K562 (cell line): ENCODE results near the gene ALDH1A2. TPM values are rescaled to one million over a fixed set of nuclear protein-coding genes. Genes with fewer than 3 reads are reported as not detected.

ENCODE experiments used
- ATAC-seq: fragments of 200-7000 bp; cut with Tn5 transposase; 3 replicates; pipeline ENCODE4 v1.9.1; 2020; ENCODE audit warnings: moderate library complexity
- BruUV-seq: library from RNA; stranded (reverse); fragments of 400-500 nt; replicated peaks from 2 replicates; lab custom pipeline; 2021; lab: Mats Ljungman, UMichigan
- CTCF ChIA-PET: fragments of 300-600 bp; formaldehyde crosslinking; extraction: SDS; loops from one replicate; lab custom pipeline; 2021; ENCODE audit warnings: low intra/inter-chr PET ratio; lab: Yijun Ruan, JAX
- POLR2A ChIA-PET: fragments of 300-600, 350-650 bp; sonication (Branson Sonifier 250); formaldehyde crosslinking; extraction: SDS; loops from one replicate; lab custom pipeline; 2021; ENCODE audit warnings: antibody characterized with exemption, inconsistent platforms; lab: Yijun Ruan, JAX
- DNase-seq, 4 experiments: peaks; one replicate each; pipeline versions ENCODE4 v3.0.0 to v3.0.0-alpha.2; 2011 to 2018; ENCODE audit warnings: low spot score in 3 of 4, mixed read lengths in 3 of 4; ENCODE audit errors: extremely low read depth in 1 of 4
- FAIRE-seq: peaks from 2 replicates; lab custom pipeline; 2011; peaks lifted over from hg19 to GRCh38; lab: Jason Lieb, UNC
- H2AFZ ChIP-seq: 2 replicates; pipeline ENCODE4 v1.6.0; 2011; ENCODE audit warnings: low read depth, low read length, control low read depth, inconsistent platforms
- H3K27ac ChIP-seq: fragments of 200-600 bp; 3 replicates; pipeline ENCODE4 v1.8.0; 2011; ENCODE audit warnings: low read depth, mild to moderate bottlenecking, control low read depth, inconsistent platforms, low read length, moderate library complexity, mixed read lengths; ENCODE audit errors: extremely low read depth
- H3K27me3 ChIP-seq, 2 experiments: fragments of 300-600 bp in 1 of 2; 2 replicates in 1 of 2; 3 replicates in 1 of 2; pipeline versions ENCODE4 v1.6.0 to v1.8.0; 2011; ENCODE audit warnings: inconsistent platforms in 2 of 2, low read length in 2 of 2, mild to moderate bottlenecking in 1 of 2, mixed read lengths in 1 of 2, moderate library complexity in 1 of 2; ENCODE audit not compliant: control insufficient read depth in 2 of 2, insufficient read depth in 2 of 2
- H3K36me3 ChIP-seq: fragments of 300-600 bp; 3 replicates; pipeline ENCODE4 v1.8.0; 2011; ENCODE audit warnings: mild to moderate bottlenecking, low read length, inconsistent platforms; ENCODE audit not compliant: control insufficient read depth, insufficient read depth
- H3K4me1 ChIP-seq, 2 experiments: fragments of 200-600 bp in 1 of 2; replicated peaks in 1 of 2; 2 replicates in 1 of 2; 3 replicates in 1 of 2; pipeline versions ENCODE4 v1.5.1 to v1.8.0; 2011; ENCODE audit warnings: inconsistent platforms in 2 of 2, low read length in 2 of 2, mild to moderate bottlenecking in 1 of 2, mixed read lengths in 1 of 2, moderate library complexity in 1 of 2; ENCODE audit not compliant: control insufficient read depth in 2 of 2, insufficient read depth in 2 of 2
- H3K4me2 ChIP-seq: 2 replicates; pipeline ENCODE4 v1.6.1; 2011; ENCODE audit warnings: low read length, control low read depth, inconsistent platforms, mixed read lengths; ENCODE audit not compliant: insufficient read depth
- H3K4me3 ChIP-seq: fragments of 200-600 bp; sonication (generic), shearing (Covaris generic); 2 replicates; pipeline ENCODE4 v1.5.1; 2016; ENCODE audit warnings: control low read depth, inconsistent platforms
- H3K79me2 ChIP-seq: fragments of 200-600 bp; 3 replicates; pipeline ENCODE4 v1.8.0; 2011; ENCODE audit warnings: low read length, inconsistent platforms; ENCODE audit not compliant: control insufficient read depth, insufficient read depth
- H3K9ac ChIP-seq, 2 experiments: 2 replicates each; pipeline versions ENCODE4 v1.6.0 to v1.6.1; 2011; ENCODE audit warnings: low read depth in 2 of 2, low read length in 2 of 2, control low read depth in 1 of 2, inconsistent platforms in 1 of 2, mild to moderate bottlenecking in 1 of 2, mixed read lengths in 1 of 2; ENCODE audit not compliant: insufficient read depth in 1 of 2
- H3K9me1 ChIP-seq: one replicate; pipeline ENCODE4 v1.6.0; 2011; ENCODE audit warnings: inconsistent platforms, mild to moderate bottlenecking, low read length, moderate library complexity; ENCODE audit not compliant: control insufficient read depth, insufficient read depth
- H3K9me3 ChIP-seq: replicated peaks from 2 replicates; pipeline ENCODE4 v1.5.1; 2011; ENCODE audit warnings: low read depth, low read length, inconsistent platforms; ENCODE audit not compliant: control insufficient read depth, insufficient read depth
- H4K20me1 ChIP-seq: replicated peaks from 2 replicates; pipeline ENCODE4 v1.6.1; 2011; ENCODE audit warnings: low read length, inconsistent platforms, mixed read lengths; ENCODE audit not compliant: control insufficient read depth, insufficient read depth
- ATF3 ChIP-seq, 2 experiments: fragments of 450-650 bp in 1 of 2; sonication (generic) in 1 of 2; formaldehyde crosslinking in 1 of 2; IDR thresholded peaks in 1 of 2; conservative IDR thresholded peaks in 1 of 2; 2 replicates each; pipeline versions ENCODE4 v1.6.1 to v1.8.1; 2016 to 2023; ENCODE audit warnings: mild to moderate bottlenecking in 2 of 2, moderate library complexity in 2 of 2, inconsistent platforms in 1 of 2, missing genetic modification reagents in 1 of 2
- FOSL1 ChIP-seq: fragments of 200-800 bp; sonication (Bioruptor generic); conservative IDR thresholded peaks from 2 replicates; pipeline ENCODE4 v1.6.1; 2016; ENCODE audit warnings: missing genetic modification characterization, missing compliant biosample characterization
- MAFG ChIP-seq: fragments of 450-650 bp; conservative IDR thresholded peaks from 2 replicates; pipeline ENCODE4 v1.6.1; 2016; ENCODE audit warnings: missing genetic modification characterization, missing compliant biosample characterization
- NR0B1 ChIP-seq: fragments of 450-650 bp; IDR thresholded peaks from one replicate; pipeline ENCODE4 v1.6.1; 2018; ENCODE audit warnings: mild to moderate bottlenecking, moderate library complexity; ENCODE audit not compliant: partially characterized antibody
- SPI1 ChIP-seq: IDR thresholded peaks from 2 replicates; pipeline ENCODE4 v1.6.1; 2011; ENCODE audit warnings: low read depth, low read length, control low read depth, borderline replicate concordance
- YY1 ChIP-seq, 3 experiments: IDR thresholded peaks; 2 replicates each; pipeline ENCODE4 v1.6.1; 2011; ENCODE audit warnings: low read length in 2 of 3, mild to moderate bottlenecking in 2 of 3, moderate library complexity in 2 of 3, borderline replicate concordance in 1 of 3, control low read depth in 1 of 3, low read depth in 1 of 3; ENCODE audit not compliant: insufficient read depth in 3 of 3, insufficient replicate concordance in 2 of 3, control insufficient read depth in 1 of 3, insufficient read length in 1 of 3; ENCODE audit errors: extremely low read depth in 1 of 3
- ZNF316 ChIP-seq: fragments of 450-650 bp; IDR thresholded peaks from 2 replicates; pipeline ENCODE4 v1.6.1; 2016
- ZNF586 ChIP-seq: fragments of 450-650 bp; formaldehyde crosslinking; conservative IDR thresholded peaks from 2 replicates; pipeline ENCODE4 v1.4.0; 2020; ENCODE audit warnings: mild to moderate bottlenecking, moderate library complexity
- WGBS: fragments of 100-300 bp; shearing (Covaris generic); methylation state at CpG from one replicate; pipeline ENCODE4 v1.1.6; 2016; ENCODE audit warnings: low coverage, mixed read lengths; ENCODE audit not compliant: insufficient coverage; ENCODE audit errors: missing lambda C conversion rate; 5-methylcytosine and 5-hydroxymethylcytosine counted together
- in situ Hi-C: fragments of 300-500 bp; cut with MboI; formaldehyde crosslinking; loops from 4 replicates; pipeline ENCODE4 v1.15.0; 2018; ENCODE audit warnings: inconsistent platforms, mixed read lengths
- intact Hi-C: fragments of 100-400 bp; cut with micrococcal nuclease; formaldehyde crosslinking; loops from 2 replicates; pipeline ENCODE4 v1.14.2; 2022
- polyA plus RNA-seq, 8 experiments: library from polyadenylated mRNA; depleted of rRNA in 4 of 8; stranded (reverse) in 5 of 8; unstranded in 3 of 8; fragments of >200 nt; fragmentation: Nextera tagmentation in 2 of 8; fragmentation: Illumina TruSeq in 1 of 8; extraction: Ambion mirVana in 2 of 8; extraction: Trizol in 1 of 8; gene quantifications; 2 replicates each; pipeline versions ENCODE4 v1.2.1 to v1.2.3, GENCODE V29; 2011 to 2014; ENCODE audit warnings: inconsistent platforms in 1 of 8, missing spikeins in 1 of 8
- total RNA-seq, 7 experiments: library from RNA; depleted of rRNA in 6 of 7; stranded (reverse); fragments of >200 nt in 6 of 7; fragmentation: Illumina TruSeq in 2 of 7; extraction: Trizol in 2 of 7; gene quantifications; 2 replicates each; pipeline versions ENCODE4 v1.2.1 to v1.2.3, GENCODE V29; 2011 to 2021; ENCODE audit warnings: low replicate concordance in 1 of 7
- TF ChIP-seq, protein P1 (sequence below): fragments of 200-400 bp; formaldehyde crosslinking; IDR thresholded peaks from 2 replicates; pipeline ENCODE4 v1.6.1; 2017; ENCODE audit warnings: mild to moderate bottlenecking, low read depth, low read length, moderate library complexity

Gene ALDH1A2
- total and polyA plus RNA-seq, 9 of the 15 experiments (the other 6 are each of a cell fraction or from before 2014, with no cell fraction given) = 115 to 393 (median 333) TPM

DNA sequence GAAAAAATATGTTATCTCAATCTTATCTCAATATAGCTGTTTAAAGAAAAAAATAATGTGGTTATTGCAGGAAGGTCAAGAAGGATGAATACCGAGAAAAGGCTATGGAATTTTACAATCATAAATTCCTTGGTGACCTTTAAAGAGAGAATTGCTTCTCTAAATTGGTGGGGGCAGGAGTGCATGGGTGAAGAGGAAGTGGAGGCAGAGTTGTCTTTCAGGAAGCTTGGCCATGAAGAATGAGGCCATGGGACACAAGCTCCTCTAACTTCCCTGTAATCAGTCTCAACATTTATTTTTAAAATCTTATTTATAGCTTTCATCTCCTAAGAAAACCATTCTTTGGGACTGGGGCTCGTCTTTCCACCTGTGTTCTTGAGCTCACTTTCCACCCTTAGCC, 22.4 kb upstream of the ALDH1A2 start:
- no peaks in the 10 kb centered on the region for H3K9me3 ChIP-seq
- H3K9ac ChIP-seq = no peak overlapping the region
- no peaks in the 10 kb centered on the region for H3K9me1 ChIP-seq
- H3K79me2 ChIP-seq = no peaks in the 10 kb centered on the region
- peaks cover 0 to 7% of the 10 kb centered on the region in 2 experiments; a peak in 2 of 5 replicates for H3K4me1 ChIP-seq
- in situ Hi-C loops (no loop called here), intact Hi-C loops (no loop called here)
- H3K4me2 ChIP-seq = no peak overlapping the region
- DNase-seq (no peak), FAIRE-seq (no peak), ATAC-seq (no peak)
- no peaks in the 10 kb centered on the region for H3K27me3 ChIP-seq
- no peaks in the 10 kb centered on the region for H4K20me1 ChIP-seq
- H2AFZ ChIP-seq = 0 out of 2 replicates have a peak overlapping the region, but pooled peaks have one; percentile 21
- ChIA-PET POLR2A (interaction anchor here (0.9 to 1.3 kb wide), 4 partner anchors 17 to 74 kb away, joined by 3 to 5 read pairs (median 3); no protein-coding TSS in a partner anchor), CTCF (no interaction called here)
- no peak overlapping the region for H3K27ac ChIP-seq
- no peaks in the 10 kb centered on the region for H3K36me3 ChIP-seq
- no peak overlapping the region for H3K4me3 ChIP-seq
- no TSS peak for BruUV-seq
- WGBS = 39% methylated on average over 2 of the region's 2 CpGs
- no peak for TF ChIP-seq NR0B1
- peak; percentile 65; the same call in 1 of the 2 replicates for TF ChIP-seq SPI1

DNA sequence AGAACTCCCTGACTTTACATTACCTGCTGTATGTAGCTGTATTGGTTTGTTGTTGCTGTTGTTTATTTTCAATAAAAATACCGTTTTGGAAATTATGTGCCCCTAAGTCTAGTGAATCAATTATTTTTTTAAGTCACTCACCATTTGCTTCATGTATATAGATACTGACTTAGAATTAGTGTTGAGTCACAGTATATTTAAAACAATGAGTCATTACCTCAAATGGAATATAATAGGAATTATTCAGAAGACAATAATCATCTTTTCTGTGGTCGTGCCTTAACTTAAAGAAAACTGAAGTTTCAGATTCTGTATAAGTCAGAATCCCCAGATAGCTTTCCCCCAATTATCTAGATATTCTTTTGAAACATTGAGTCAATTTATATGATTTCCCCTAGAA, 21.0 kb upstream of the ALDH1A2 start:
- WGBS = 22% methylated on average over 2 of the region's 2 CpGs
- H3K9me1 ChIP-seq = no peaks in the 10 kb centered on the region
- H3K4me3 ChIP-seq = no peak overlapping the region
- H3K9me3 ChIP-seq = no peaks in the 10 kb centered on the region
- ChIA-PET POLR2A (interaction anchor here (0.6 kb wide), 1 partner anchor 81 kb away, joined by 3 read pairs; no protein-coding TSS in a partner anchor), CTCF (no interaction called here)
- H3K36me3 ChIP-seq = no peaks in the 10 kb centered on the region
- no peak for DNase-seq
- no peak overlapping the region for H2AFZ ChIP-seq
- peaks cover 0 to 7% of the 10 kb centered on the region in 2 experiments; a peak in 2 of 5 replicates for H3K4me1 ChIP-seq
- no peak overlapping the region for H3K9ac ChIP-seq
- H4K20me1 ChIP-seq = no peaks in the 10 kb centered on the region
- no peak for FAIRE-seq
- in situ Hi-C loops = no loop called here
- intact Hi-C loops = no loop called here
- H3K4me2 ChIP-seq = no peak overlapping the region
- ATAC-seq = no peak
- no TSS peak for BruUV-seq
- H3K27me3 ChIP-seq = no peaks in the 10 kb centered on the region
- no peak overlapping the region for H3K27ac ChIP-seq
- no peaks in the 10 kb centered on the region for H3K79me2 ChIP-seq
- peak; percentile 55; the same call in 1 of the 2 replicates for TF ChIP-seq ZNF316
- TF ChIP-seq YY1 (IDR thresholded peaks at IDR 0.05; ENCODE audit: borderline replicate concordance in 1 of 3, control insufficient read depth in 1 of 3, extremely low read depth in 1 of 3, insufficient read depth in 3 of 3, insufficient read length in 1 of 3, insufficient replicate concordance in 2 of 3, low read depth in 1 of 3, low read length in 2 of 3) = no peak
- TF ChIP-seq MAFG (tag) = 0 out of 2 replicates have a peak, but pooled peaks have one; percentile 17
- TF ChIP-seq ATF3 (IDR thresholded peaks at IDR 0.05) = peak; percentile 74
- no peak for TF ChIP-seq ATF3 (CRISPR knock-in tag; conservative IDR thresholded peaks at IDR 0.05)
- TF ChIP-seq, protein P1, sequence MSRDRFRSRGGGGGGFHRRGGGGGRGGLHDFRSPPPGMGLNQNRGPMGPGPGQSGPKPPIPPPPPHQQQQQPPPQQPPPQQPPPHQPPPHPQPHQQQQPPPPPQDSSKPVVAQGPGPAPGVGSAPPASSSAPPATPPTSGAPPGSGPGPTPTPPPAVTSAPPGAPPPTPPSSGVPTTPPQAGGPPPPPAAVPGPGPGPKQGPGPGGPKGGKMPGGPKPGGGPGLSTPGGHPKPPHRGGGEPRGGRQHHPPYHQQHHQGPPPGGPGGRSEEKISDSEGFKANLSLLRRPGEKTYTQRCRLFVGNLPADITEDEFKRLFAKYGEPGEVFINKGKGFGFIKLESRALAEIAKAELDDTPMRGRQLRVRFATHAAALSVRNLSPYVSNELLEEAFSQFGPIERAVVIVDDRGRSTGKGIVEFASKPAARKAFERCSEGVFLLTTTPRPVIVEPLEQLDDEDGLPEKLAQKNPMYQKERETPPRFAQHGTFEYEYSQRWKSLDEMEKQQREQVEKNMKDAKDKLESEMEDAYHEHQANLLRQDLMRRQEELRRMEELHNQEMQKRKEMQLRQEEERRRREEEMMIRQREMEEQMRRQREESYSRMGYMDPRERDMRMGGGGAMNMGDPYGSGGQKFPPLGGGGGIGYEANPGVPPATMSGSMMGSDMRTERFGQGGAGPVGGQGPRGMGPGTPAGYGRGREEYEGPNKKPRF = no peak
- TF ChIP-seq ZNF586 (CRISPR knock-in tag) = no peak
- peak; percentile 66; the same call in 1 of the 2 replicates for TF ChIP-seq FOSL1
